Glutamatergic neuron (in vitro differentiated cells): ENCODE measurements around the gene MTARC1. TPM values are rescaled to one million over a fixed set of nuclear protein-coding genes. Genes with fewer than 3 reads are reported as not detected.
A peak's percentile ranks its signal among the peaks of the same experiment; 100 is the strongest.

Source experiments
- DNase-seq: peaks from one replicate; pipeline ENCODE4 v3.0.0; 2022
- H3K27ac Mint-ChIP-seq: one replicate; pipeline ENCODE4 v1.8.0; 2020; ENCODE audit warnings: mild to moderate bottlenecking, mixed read lengths, inconsistent platforms; ENCODE audit not compliant: unreplicated experiment
- H3K27me3 Mint-ChIP-seq: one replicate; pipeline ENCODE4 v1.8.0; 2020; ENCODE audit warnings: mild to moderate bottlenecking, moderate library complexity, mixed read lengths, inconsistent platforms; ENCODE audit not compliant: unreplicated experiment
- H3K36me3 Mint-ChIP-seq: one replicate; pipeline ENCODE4 v1.8.0; 2020; ENCODE audit warnings: mild to moderate bottlenecking, mixed read lengths, inconsistent platforms; ENCODE audit not compliant: unreplicated experiment
- H3K4me1 Mint-ChIP-seq: one replicate; pipeline ENCODE4 v1.8.0; 2020; ENCODE audit warnings: mild to moderate bottlenecking, low read depth, mixed read lengths, inconsistent platforms; ENCODE audit not compliant: unreplicated experiment
- H3K4me3 Mint-ChIP-seq: one replicate; pipeline ENCODE4 v1.8.0; 2020; ENCODE audit warnings: mild to moderate bottlenecking, mixed read lengths, inconsistent platforms; ENCODE audit not compliant: unreplicated experiment
- H3K9me3 Mint-ChIP-seq: one replicate; pipeline ENCODE4 v1.8.0; 2020; ENCODE audit warnings: mild to moderate bottlenecking, moderate library complexity, mixed read lengths, inconsistent platforms; ENCODE audit not compliant: unreplicated experiment
- CTCF ChIP-seq: fragments of 200-600 bp; sonication (generic); IDR thresholded peaks from one replicate; pipeline ENCODE4 v1.5.0; 2021; ENCODE audit not compliant: partially characterized antibody, unreplicated experiment
- total RNA-seq: library from RNA; stranded (reverse); fragmentation: NEBNext Ultra II Directional; extraction: Animal tissue kit (Norgen Biotek cat#: 25700); gene quantifications from one replicate; pipeline ENCODE4 v1.2.1, GENCODE V29; 2021; ENCODE audit not compliant: unreplicated experiment

MTARC1 gene
- total RNA-seq, 1 donor from 2014 or later = 22.0 TPM

GRCh38 chr1:220747437-220748088 is 39.1 kb upstream of the MTARC1 start:
- no peak for TF ChIP-seq CTCF
- Mint-ChIP-seq H3K4me3 (peak overlapping the region; percentile 85), H3K36me3 (peaks cover 7% of the 10 kb centered on the region), H3K9me3 (peaks cover 8% of the 10 kb centered on the region), H3K4me1 (peaks cover 19% of the 10 kb centered on the region), H3K27me3 (peaks cover 2% of the 10 kb centered on the region), H3K27ac (no peak overlapping the region)
- no peak for DNase-seq

GRCh38 chr1:220748089-220748934 is 38.4 kb upstream of the MTARC1 start, which contains the start of gene MTARC2:
Gene MTARC2, plus strand, starts transcription at chr1:220748322. Its CDS starts 210 bp downstream, at chr1:220748532.
- Mint-ChIP-seq H3K27ac (no peak within 1 kb of the TSS), H3K36me3 (peaks cover 7% of the 10 kb centered on the region)
- TF ChIP-seq CTCF = no peak

GRCh38 chr1:220748936-220749335 is 37.8 kb upstream of the MTARC1 start:
- H3K27ac Mint-ChIP-seq = no peak overlapping the region
- peaks cover 8% of the 10 kb centered on the region for H3K9me3 Mint-ChIP-seq
- DNase-seq = no peak
- H3K4me3 Mint-ChIP-seq = peak overlapping the region; percentile 78
- H3K27me3 Mint-ChIP-seq = peaks cover 2% of the 10 kb centered on the region
- peaks cover 7% of the 10 kb centered on the region for H3K36me3 Mint-ChIP-seq
- TF ChIP-seq CTCF = no peak
- H3K4me1 Mint-ChIP-seq = peaks cover 19% of the 10 kb centered on the region

More at GRCh38 chr1:220748089-220748934, 38.4 kb upstream of the MTARC1 start, which contains the start of gene MTARC2:
- Mint-ChIP-seq H3K9me3 (peaks cover 8% of the 10 kb centered on the region), H3K27me3 (peaks cover 2% of the 10 kb centered on the region), H3K4me3 (peak within 1 kb of the TSS; percentile 85), H3K4me1 (peaks cover 19% of the 10 kb centered on the region)
- peak; percentile 56 for DNase-seq

- peaks cover 19% of the 10 kb centered on the region for H3K4me1 Mint-ChIP-seq
- H3K4me3 Mint-ChIP-seq = no peak overlapping the region
- H3K9me3 Mint-ChIP-seq = peaks cover 10% of the 10 kb centered on the region
- H3K36me3 Mint-ChIP-seq = peaks cover 7% of the 10 kb centered on the region
- no peak for DNase-seq
- TF ChIP-seq CTCF = no peak
- H3K27me3 Mint-ChIP-seq = peaks cover 2% of the 10 kb centered on the region
- no peak overlapping the region for H3K27ac Mint-ChIP-seq
Observed at GRCh38 chr1:220750131-220750515, 36.6 kb upstream of the MTARC1 start.
